HG02973 (cell line): Measurements from ENCODE around the gene RELN.

Experiments
- ATAC-seq: cut with Tn5 transposase; IDR thresholded peaks from one replicate; pipeline ENCODE4 v1.9.1; 2021; ENCODE audit warnings: moderate library complexity; ENCODE audit not compliant: unreplicated experiment

The RELN gene

DNA sequence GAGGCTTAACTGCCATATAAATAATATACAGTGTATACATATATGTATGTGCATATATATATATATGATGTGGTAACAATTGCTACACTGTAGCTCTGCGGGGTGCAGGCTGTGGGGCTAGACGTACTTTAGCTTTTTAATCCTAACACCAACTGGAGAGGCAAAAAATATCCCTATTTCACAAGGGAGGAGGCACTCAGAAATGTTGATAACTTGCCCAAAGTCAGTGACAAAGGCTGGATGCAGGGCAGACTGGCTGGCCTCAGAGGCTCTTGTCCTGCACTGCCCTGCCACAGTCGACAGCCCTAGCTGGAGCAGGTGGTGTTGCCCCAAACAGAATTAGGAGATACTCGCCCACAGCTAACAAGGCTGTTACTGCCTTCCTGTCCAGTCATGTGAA lies 1.5 kb upstream of the RELN start:
- ATAC-seq, result no peak

DNA sequence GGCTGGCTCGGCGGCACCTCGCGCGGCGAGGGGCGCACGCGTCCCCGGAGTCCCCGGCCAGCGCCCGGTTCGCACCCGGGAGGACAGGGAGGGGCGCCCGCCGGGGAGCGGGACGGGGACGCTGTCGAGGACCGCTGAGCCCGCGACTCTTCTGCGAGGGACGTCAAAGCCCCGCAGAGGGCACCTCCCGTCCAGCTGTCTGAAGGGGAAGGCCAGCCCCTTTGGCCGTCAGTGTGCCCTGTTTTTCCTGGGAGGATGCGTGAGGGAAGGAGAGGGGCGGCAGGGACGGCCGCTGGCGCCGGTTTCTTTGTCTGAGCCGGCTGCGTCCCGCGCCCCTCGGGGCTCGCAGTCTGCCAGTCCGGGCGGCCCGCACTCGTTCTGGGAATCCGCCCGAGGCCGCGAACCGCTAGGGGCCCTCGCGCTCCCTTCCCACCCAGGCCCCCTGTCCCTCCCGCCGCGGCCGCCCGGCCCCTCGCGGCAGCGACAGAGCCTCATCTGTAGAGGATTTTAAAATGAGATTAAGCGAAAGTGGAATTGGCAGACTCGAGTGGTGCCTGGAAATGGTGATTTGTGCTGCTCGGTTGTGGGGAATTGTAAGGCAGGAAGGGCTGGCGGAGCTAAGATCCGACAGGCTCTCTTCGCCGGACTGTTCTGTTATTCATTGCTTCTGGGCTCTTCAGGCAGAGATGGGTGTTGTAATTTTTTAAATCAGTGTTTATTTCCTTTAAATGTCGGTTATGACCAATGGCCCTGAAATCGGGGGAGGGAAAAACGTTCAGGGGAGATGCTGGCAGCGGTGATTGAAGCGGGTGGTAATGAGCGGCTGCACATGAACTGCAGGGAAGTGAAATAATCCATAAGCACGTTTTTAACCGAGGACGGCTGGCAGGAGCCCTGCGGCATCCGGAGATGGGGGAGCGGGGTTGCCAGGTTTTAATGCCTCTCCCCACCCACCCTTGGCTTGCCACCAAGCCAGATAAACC lies 618 bp upstream of the RELN start:
- no peak for ATAC-seq

DNA sequence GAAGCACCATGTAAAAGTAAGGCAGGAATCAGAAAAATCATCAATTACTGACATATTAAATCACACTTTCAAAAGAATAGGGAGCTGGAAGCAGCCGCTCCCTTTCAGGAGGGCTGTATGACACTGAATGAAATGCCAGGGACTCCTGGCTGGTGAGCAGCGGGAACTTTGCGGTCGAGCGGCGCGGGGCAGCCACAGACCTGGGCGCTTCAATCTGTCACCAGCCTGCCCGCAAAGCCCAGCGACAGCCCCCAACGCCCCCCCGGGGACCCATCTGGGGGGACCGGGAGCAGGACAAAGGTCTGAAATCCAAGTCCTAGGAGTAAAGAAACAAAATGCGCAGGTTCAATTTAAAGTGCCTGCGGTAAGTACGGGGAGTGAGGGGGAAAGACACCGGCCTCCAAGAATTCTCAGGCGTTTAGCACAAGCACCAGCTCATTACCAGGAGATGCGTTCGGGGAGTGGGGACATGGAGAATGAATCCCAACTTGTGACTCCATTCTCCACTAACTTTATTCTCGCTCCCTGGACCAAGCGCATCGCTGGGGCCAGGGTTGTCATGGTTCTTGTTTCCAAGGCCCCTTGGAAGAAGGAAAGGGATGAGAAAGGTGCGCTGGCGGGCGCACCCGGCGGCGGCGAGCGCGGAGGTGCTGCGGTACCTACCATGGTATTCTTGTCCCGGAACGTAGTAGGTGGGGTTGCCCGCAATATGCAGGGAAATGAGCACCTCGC lies 824 bp downstream of the RELN start:
- ATAC-seq, result no peak

DNA sequence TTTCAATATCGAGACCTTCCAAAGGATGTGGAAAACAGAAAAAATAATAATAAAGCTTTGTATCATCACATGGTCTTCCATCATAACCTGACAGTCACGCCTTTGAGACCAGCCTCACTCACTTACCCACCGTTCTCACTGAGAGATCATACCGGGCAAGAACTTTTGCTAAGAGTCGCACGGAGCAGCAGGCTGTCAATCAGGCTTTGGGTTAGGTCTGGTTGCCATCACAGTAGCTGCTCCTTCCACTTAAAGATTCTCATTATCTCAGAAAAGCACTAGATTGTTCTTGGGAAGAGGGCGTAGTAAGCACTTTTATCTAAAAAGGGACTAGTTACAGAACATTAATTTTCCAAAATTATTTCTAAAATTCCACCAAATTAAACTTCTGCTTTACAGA lies 2.0 kb downstream of the RELN start:
- ATAC-seq, result no peak

DNA sequence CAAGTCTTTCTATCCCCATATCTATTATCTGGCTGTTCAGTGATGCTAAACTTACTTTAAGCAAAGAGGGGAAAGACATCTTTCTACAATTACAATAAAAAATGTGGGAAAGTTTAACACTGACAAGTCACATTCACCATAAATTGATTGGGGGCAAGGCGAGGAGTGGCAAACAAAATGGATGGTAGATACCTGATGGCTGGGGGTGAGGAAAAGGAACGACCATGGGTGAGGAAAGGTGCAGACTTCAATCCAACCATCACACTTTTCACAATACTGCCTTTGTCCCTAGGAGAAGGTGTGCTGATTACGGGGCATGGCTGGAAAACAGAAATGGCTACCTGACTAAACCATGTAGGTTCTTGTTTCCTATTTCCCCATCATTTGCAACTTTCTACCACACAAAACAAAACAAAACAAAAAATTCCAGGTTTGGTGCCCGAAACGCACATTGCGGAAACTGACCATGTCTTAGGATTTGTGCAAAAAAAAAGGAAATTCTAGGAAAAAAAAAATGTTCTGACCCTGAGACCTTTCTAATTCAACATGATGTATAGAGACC lies 3.8 kb downstream of the RELN start:
- ATAC-seq, result no peak

DNA sequence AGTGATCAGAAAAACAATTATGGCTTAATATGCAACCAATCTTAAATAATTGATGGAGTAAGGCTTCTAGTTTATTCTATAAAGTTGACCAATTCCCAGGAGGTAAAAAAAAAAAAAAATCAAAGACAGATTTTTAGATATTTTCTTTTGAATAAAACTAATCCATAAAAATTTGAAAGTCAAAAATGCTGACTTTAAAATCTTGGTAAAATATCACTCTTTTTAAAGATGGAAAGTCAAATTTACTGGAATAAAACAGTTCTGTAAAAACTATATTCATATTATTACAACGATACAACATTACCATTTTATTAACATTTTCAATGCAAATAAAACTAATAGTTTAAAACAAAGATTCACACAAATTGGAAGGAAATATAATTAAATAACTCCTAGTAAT lies 5.4 kb downstream of the RELN start:
- ATAC-seq, result no peak

DNA sequence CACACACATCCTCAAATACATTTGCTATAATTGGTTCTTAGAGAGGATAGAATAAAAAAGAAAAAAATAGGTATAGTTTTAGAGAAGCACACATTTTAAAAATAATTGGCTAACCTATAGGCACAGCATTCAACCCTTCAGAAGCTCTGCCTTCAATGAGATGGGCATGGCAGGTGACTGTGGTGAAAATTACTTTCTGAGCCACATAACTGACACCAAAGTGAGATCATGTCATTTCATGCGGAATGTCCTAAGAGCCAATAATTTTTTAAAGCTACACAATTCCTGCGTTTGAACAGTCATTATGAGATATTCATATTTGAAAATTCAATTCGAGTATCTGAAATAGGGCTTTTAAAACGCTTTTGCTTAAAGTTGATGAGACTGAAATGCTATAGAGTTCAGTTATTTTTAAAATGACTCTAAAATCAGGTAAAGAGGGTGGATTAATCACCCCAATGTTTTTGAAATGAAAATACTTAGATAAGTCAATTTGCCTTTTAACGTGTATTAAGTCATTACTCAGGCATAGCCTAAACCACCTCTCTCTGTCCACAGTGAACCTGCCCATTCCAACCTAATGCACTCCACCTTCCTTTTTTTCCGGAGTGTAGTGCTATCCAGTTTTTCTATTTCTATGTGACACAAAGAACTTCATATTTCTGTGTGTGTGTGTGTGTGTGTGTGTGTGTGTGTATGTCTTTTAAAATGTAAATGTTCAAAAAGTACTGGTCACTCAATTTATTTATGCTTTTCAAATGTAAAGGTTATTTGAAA lies 6.1 kb downstream of the RELN start:
- no peak for ATAC-seq

DNA sequence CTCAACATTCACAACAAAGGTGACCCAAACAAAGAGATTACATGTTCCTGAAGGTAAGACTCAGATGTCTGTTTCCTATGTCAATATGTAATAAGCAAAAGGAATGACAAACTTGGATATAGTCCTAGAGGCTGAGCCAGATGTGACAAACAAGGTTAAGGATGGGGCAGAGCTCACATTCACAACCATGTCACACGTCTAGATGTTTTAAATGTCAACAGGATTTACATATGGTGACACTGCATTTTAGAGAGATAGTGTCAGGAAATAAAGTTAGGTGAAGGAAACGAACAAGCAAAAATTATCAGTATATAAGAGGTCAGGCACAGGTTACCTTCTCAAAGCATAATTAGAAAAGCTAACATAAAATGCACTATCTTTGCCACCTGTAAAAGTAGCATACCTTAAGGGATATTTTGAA lies 8.4 kb downstream of the RELN start:
- ATAC-seq, result no peak

DNA sequence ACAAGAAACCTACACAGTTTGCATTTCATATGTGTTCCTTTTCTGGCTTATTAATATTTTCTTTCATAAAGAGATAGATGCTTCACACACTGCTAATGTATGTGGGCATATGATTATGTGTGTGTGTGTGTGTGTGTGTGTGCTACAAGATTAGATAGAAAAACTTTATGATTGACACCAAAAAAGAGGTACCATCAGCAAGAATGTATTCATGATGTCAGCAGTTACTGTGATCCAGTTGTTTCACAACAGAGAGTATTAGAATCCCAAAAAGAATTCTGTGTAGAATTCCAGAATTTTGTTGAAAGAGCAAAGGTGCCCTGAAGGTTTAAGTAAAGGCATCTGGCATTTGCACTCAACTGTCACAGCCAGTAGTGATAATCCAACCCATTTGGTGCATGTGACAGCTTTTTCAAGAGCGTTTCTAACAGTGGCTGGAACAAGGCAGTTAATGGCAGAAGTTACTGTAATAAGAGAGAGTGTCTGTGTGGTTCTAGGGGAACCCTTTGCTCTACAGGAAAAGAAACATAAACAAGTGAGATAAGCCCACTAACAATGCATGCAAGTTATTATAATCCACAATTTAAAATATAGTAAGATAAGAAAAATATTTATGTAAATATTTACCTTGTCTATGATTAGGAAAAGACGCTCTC lies 16.6 kb downstream of the RELN start:
- ATAC-seq, result no peak

DNA sequence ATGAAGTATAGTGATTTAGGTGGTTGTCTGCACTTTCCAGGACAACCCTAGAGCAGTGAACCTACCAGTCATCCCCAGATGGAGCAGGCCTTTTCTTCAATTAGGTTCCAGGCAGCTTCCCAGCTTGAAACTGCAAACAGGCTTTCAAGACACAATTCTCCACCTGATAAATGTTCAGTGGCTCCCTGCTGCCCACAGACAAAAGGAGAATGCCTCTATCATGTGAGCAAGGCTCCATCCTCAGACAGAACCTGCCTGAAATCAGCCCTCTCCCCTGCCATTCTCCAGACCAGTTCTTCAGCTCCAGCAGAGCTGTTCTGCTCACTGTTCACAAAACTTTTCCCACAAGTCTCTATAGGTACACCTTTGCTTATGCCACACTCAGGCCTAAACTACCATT lies 22.1 kb downstream of the RELN start:
- ATAC-seq, result no peak

DNA sequence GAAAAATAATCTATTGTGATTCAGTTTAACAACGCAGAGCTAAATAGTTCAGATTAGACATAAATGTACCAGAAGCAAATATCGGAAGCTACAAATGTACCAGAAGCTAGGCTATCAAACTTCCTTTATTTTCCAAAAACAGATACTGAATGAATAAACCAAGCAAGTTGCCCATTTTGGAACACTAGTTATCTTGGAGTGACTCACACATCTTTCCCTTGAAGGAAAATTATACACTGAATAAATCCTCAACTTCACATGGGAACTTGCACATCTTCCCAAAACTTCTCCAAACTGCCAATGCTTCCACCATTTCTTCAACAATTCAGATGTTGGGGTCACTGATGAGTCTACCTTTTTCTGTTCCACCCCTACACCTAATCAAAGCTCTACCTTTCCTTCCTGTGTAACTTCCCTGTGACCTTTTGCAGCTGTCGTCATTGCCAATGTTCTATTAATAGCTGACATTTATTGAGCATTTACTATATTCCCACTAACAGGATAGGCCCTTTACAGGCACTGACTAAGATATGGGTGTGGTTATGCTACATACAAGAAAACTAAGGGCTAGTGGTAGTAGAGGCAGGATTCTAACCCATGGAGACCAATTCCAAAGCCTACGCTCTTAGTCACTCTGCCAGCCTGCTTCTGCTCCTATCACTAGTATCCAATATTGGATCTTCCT lies 22.7 kb downstream of the RELN start:
- no peak for ATAC-seq

DNA sequence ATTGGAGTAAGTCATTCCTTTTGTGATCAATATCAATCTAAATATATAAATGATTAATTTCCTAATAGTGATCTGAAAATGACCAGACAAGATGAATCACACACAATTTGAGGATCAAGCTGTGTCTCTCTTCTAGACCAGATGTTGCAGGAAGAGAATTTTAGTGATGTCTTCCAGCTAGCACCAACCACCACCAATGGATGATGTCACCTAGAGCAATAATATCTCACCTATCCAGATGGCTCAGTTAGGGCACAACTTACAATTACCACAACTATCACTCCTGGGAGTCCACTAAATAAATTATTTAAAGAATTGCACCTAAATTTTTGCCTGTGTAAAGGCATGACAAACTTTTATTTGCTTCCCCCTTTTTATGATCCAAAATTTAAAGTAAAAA lies 25.2 kb downstream of the RELN start:
- ATAC-seq, result no peak

DNA sequence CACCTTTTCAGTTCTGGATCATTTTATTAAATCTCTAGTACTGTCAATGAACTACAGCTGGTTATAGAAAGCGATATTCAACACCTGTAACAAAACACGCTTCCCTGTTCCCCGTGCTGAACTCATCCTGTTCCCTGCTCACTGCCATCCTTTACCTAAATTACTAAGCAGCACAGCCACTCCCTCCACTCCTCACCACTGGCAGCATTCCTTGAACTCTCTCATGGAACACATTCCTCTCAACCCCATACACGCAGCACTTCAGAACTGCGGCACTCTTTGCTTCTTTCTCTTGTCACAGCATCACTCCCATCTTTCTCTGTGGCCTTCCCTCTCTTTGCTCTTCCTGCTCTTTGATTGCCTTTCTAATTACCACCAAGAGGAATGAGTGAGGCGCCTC lies 27.4 kb downstream of the RELN start:
- no peak for ATAC-seq

DNA sequence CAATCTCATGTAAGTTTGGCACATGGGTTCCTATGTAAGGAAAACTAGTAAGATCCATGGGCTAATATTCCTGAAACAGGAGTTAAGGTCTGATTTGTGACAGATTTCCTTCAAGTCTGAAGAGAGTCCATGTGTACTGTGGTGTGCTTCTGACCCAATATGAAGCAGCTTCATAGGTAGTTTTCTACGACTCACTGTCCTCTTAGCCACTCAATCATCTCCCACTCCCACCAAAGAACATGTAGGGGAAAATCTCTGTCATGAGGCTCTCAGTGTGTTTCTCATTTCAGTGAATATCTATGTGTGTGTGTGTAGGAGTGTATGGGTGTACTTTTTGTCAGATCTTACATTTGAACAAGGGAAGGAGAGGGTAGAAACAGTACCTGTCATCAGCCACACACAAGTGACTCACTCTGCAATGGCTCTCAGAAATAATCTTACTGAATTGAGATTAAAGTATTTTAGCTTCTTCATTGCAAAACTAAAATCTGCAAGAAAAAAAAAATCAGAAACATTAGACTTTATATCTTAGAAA lies 31.1 kb downstream of the RELN start:
- no peak for ATAC-seq

DNA sequence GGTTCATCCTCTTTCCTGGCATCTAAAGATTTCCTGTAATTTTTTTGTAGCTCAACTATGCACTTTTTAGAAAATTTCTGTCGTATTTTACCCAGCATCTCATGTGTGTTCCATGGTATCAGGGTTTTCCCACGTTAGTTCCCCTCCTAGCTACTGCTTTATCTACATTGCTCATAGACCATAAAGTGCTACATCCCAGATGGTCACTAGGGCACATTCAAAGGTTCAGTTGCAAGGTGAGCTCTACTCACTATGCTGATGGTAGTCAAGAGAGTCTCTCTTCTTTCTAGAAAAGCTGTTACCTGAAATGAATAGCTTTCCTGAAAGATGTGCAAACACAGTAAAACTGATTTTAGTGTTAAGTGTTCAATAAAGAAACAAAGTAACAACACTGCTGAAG lies 33.5 kb downstream of the RELN start:
- no peak for ATAC-seq

DNA sequence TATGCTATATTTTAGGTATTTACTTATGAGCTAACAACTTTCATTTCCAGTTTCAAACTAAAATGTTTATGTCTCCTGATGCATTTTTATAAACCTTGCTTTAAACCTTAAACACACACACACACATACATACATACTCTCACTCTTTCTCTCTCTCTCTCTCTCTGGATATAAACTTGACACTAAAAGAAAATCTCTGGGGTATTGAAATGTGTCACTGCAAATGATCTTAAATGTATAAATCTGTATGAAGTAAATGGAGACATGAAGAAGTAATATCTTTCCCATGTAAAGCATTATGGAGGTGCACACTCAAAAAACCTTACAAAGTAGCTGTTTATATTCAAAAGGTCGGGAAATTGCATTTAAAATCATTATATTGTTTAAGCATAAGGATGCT lies 37.0 kb downstream of the RELN start:
- ATAC-seq, result no peak

DNA sequence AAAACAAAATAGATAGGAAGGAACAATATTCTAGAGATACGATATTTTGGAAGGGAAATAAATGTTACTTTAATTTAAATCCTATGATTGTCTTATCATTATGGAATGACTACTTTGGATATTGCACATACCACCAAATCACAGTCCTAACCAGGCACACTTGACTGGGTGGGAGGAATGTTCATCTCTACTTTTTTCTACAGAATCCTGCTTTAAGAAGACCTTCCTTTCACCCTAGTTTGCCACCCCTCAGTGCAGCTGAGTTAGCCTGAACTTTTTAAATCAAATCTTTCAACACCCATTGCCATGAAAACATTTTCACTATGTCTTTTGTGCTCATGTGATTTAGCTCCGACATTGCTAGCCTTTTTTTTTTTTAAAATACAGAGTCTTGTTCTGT lies 38.1 kb downstream of the RELN start:
- ATAC-seq, result no peak

DNA sequence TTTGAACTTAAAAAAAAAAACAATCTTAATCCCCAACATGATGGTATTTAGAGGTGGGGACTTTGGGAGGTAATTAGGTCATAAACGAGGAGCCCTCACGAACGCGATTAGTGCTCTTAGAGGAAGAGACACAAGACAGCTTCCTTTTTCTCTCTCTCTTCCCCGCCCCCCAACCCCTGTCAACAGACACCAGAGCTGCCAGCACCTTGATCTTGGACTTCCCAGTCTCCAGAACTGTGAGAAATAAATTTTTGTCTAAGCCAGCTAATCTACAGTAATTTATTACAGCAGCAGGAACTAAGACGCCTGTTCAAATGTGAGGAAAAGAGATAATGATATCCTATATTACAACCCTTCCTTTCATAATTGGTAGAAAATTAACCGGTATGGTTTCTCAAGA lies 40.1 kb downstream of the RELN start:
- no peak for ATAC-seq

DNA sequence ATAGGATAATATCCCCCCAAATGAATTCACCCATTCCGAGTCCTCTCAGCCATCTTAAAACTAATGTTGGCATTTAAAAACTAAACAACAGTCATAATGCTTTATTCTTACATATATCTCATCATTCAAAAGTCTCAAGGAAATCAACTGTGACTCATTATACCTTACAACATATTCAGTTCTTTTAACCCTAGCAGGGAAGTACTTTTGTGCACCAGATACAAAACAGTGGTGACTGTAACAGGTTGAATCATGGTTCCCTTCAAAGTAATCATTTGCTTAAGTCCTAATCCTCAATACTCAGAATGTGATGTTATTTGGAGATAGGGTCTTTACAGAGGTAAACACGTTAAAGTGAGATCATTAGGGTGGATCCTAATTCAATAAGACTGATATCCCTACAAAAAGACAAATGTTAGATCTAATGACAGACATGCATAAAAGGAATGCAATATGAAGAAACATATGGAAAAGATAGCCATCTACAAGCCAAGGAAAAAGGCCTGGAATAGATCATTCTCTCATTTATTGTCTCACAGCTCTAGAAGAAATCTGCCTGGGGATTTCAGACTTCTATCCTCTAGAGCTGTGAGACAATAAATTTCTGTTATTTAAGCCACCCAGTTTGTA lies 42.3 kb downstream of the RELN start:
- ATAC-seq, result no peak
